HepG2 (cell line): ENCODE data around the gene SCAMP3. TPM values are rescaled to one million over a fixed set of nuclear protein-coding genes. Genes with fewer than 3 reads are reported as not detected.

ENCODE experiments used
- ERF ChIP-seq: IDR thresholded peaks from 2 replicates; pipeline ENCODE4 v1.6.1; 2018; ENCODE audit warnings: missing biosample characterization, missing genetic modification reagents
- ESRRA ChIP-seq: sonication (generic); formaldehyde crosslinking; IDR thresholded peaks from 2 replicates; pipeline ENCODE4 v1.5.1; 2020; ENCODE audit warnings: mild to moderate bottlenecking, low read depth, missing genetic modification reagents
- FOXA3 ChIP-seq: IDR thresholded peaks from 2 replicates; pipeline ENCODE4 v1.6.1; 2016; ENCODE audit warnings: missing genetic modification reagents, missing compliant biosample characterization
- GFI1 ChIP-seq: sonication (generic); formaldehyde crosslinking; IDR thresholded peaks from 2 replicates; pipeline ENCODE4 v1.5.0; 2020; ENCODE audit warnings: missing genetic modification reagents, mild to moderate bottlenecking, borderline replicate concordance
- HNF4A ChIP-seq: sonication (generic); formaldehyde crosslinking; IDR thresholded peaks from 2 replicates; pipeline ENCODE4 v1.4.0; 2020; ENCODE audit warnings: missing genetic modification reagents
- HNF4G ChIP-seq, 2 experiments: sonication (generic) in 1 of 2; formaldehyde crosslinking in 1 of 2; IDR thresholded peaks; 2 replicates each; pipeline versions ENCODE4 v1.4.0 to v1.6.1; 2011 to 2020; ENCODE audit warnings: borderline replicate concordance in 2 of 2, low read depth in 2 of 2, mild to moderate bottlenecking in 2 of 2, low read length in 1 of 2, missing genetic modification reagents in 1 of 2, moderate library complexity in 1 of 2
- ISL2 ChIP-seq: sonication (generic); formaldehyde crosslinking; IDR thresholded peaks from 2 replicates; pipeline ENCODE4 v1.5.0; 2020; ENCODE audit warnings: missing genetic modification reagents
- MED1 ChIP-seq: sonication (generic); formaldehyde crosslinking; IDR thresholded peaks from 2 replicates; pipeline ENCODE4 v1.4.0; 2020; ENCODE audit warnings: missing genetic modification reagents
- NCOA2 ChIP-seq: sonication (generic); formaldehyde crosslinking; IDR thresholded peaks from 2 replicates; pipeline ENCODE4 v1.8.0; 2022; ENCODE audit warnings: inconsistent platforms
- RFX1 ChIP-seq: fragments of 450-650 bp; IDR thresholded peaks from 2 replicates; pipeline ENCODE4 v1.6.1; 2017
- RXRA ChIP-seq: sonication (generic); formaldehyde crosslinking; IDR thresholded peaks from 2 replicates; pipeline ENCODE4 v1.5.1; 2020; ENCODE audit warnings: missing genetic modification reagents
- SALL2 ChIP-seq: sonication (generic); formaldehyde crosslinking; IDR thresholded peaks from 2 replicates; pipeline ENCODE4 v1.8.1; 2023; ENCODE audit warnings: mild to moderate bottlenecking, missing genetic modification reagents, inconsistent platforms
- TRIM24 ChIP-seq: sonication (generic); formaldehyde crosslinking; IDR thresholded peaks from 2 replicates; pipeline ENCODE4 v1.8.0; 2022; ENCODE audit warnings: mild to moderate bottlenecking, missing genetic modification reagents
- XRCC5 ChIP-seq: fragments of 200-400 bp; formaldehyde crosslinking; optimal IDR thresholded peaks from 2 replicates; pipeline ENCODE3; 2017; ENCODE audit warnings: mild to moderate bottlenecking, low read length
- ZBTB42 ChIP-seq: sonication (generic); formaldehyde crosslinking; IDR thresholded peaks from 2 replicates; pipeline ENCODE4 v1.5.0; 2020; ENCODE audit warnings: mild to moderate bottlenecking, missing genetic modification reagents
- ZFP90 ChIP-seq: sonication (generic); formaldehyde crosslinking; IDR thresholded peaks from 2 replicates; pipeline ENCODE4 v1.8.0; 2022; ENCODE audit warnings: missing genetic modification reagents, mild to moderate bottlenecking, inconsistent platforms, borderline replicate concordance
- ZNF33A ChIP-seq: sonication (generic); formaldehyde crosslinking; IDR thresholded peaks from 2 replicates; pipeline ENCODE4 v1.5.1; 2020; ENCODE audit warnings: missing genetic modification reagents, mild to moderate bottlenecking, moderate library complexity, borderline replicate concordance
- ZNF343 ChIP-seq: sonication (generic); formaldehyde crosslinking; IDR thresholded peaks from 2 replicates; pipeline ENCODE4 v1.4.0; 2020; ENCODE audit warnings: mild to moderate bottlenecking, missing genetic modification reagents
- ZNF546 ChIP-seq: sonication (generic); formaldehyde crosslinking; conservative IDR thresholded peaks from 2 replicates; pipeline ENCODE4 v1.8.1; 2023; ENCODE audit warnings: mild to moderate bottlenecking, missing genetic modification reagents
- ZNF616 ChIP-seq: sonication (generic); formaldehyde crosslinking; IDR thresholded peaks from 2 replicates; pipeline ENCODE4 v1.5.0; 2020; ENCODE audit warnings: low read depth, mild to moderate bottlenecking, missing genetic modification reagents
- ZNF619 ChIP-seq: sonication (generic); formaldehyde crosslinking; IDR thresholded peaks from 2 replicates; pipeline ENCODE4 v1.4.0; 2020; ENCODE audit warnings: mild to moderate bottlenecking, missing genetic modification reagents
- ZSCAN29 ChIP-seq: sonication (generic); formaldehyde crosslinking; conservative IDR thresholded peaks from 2 replicates; pipeline ENCODE4 v1.4.0; 2020; ENCODE audit warnings: mild to moderate bottlenecking, missing genetic modification reagents
- polyA plus RNA-seq, 8 experiments: library from polyadenylated mRNA; depleted of rRNA in 3 of 8; stranded (reverse) in 7 of 8; unstranded in 1 of 8; fragments of >200 nt; fragmentation: Illumina TruSeq in 4 of 8; extraction: Trizol in 4 of 8; gene quantifications; 2 replicates each; pipeline versions ENCODE4 v1.2.1 to v1.2.3, GENCODE V29; 2011 to 2016; ENCODE audit warnings: low read depth in 4 of 8, missing spikeins in 1 of 8, mixed read lengths in 1 of 8; ENCODE audit not compliant: insufficient read depth in 1 of 8
- total RNA-seq, 5 experiments: library from RNA; depleted of rRNA; stranded (reverse); fragments of >200 nt; fragmentation: Illumina TruSeq; extraction: Trizol; gene quantifications; 2 replicates each; pipeline ENCODE4 v1.2.3, GENCODE V29; 2016; ENCODE audit warnings: low read depth in 1 of 5
- TF ChIP-seq, protein P1 (sequence below): sonication (generic); formaldehyde crosslinking; IDR thresholded peaks from 2 replicates; pipeline ENCODE4 v1.5.0; 2020; ENCODE audit warnings: mild to moderate bottlenecking, missing genetic modification reagents, borderline replicate concordance
- TF ChIP-seq, protein P2 (sequence below): IDR thresholded peaks from 2 replicates; pipeline ENCODE4 v1.6.1; 2012; ENCODE audit warnings: inconsistent platforms
- TF ChIP-seq, protein P3 (sequence below): sonication (generic); formaldehyde crosslinking; IDR thresholded peaks from 2 replicates; pipeline ENCODE4 v1.8.0; 2023; ENCODE audit warnings: mild to moderate bottlenecking, missing genetic modification reagents
- TF ChIP-seq, protein P4 (sequence below): sonication (generic); formaldehyde crosslinking; conservative IDR thresholded peaks from 2 replicates; pipeline ENCODE4 v1.8.0; 2022; ENCODE audit warnings: mild to moderate bottlenecking, moderate library complexity, missing genetic modification reagents

Gene SCAMP3
- total and polyA plus RNA-seq, 2 of the 13 experiments (the other 11 are each of a cell fraction or from before 2014, with no cell fraction given) = 46.8 to 83.3 TPM

DNA sequence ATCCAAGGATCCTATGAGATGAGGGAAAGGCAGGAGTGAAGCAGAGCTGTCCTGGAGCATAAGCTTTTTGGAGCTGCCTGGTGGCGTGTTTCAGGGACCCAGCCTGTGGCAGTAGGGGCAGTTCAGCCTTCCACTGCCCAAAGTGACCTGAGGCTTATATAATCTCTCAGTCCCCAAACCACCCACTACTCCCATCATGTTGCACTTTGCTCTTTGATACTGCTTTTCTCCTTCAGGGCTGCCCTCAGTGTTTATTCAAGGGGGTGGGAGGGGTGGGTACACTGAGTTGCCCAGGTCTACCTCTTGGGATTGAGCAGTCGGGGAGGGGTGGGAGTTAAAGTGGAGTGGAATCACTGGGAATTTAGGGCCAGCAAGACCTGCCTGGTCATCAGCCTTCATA is 24.4 kb upstream of the SCAMP3 start (continued):
- TF ChIP-seq, protein P1, sequence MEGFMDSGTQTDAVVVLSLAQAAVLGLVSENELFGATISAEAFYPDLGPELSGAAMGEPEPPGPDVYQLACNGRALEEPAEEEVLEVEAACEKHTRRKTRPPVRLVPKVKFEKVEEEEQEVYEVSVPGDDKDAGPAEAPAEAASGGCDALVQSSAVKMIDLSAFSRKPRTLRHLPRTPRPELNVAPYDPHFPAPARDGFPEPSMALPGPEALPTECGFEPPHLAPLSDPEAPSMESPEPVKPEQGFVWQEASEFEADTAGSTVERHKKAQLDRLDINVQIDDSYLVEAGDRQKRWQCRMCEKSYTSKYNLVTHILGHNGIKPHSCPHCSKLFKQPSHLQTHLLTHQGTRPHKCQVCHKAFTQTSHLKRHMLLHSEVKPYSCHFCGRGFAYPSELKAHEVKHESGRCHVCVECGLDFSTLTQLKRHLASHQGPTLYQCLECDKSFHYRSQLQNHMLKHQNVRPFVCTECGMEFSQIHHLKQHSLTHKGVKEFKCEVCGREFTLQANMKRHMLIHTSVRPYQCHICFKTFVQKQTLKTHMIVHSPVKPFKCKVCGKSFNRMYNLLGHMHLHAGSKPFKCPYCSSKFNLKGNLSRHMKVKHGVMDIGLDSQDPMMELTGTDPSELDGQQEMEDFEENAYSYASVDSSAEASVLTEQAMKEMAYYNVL (CRISPR knock-in tag) = no peak
- TF ChIP-seq ZFP90 (CRISPR knock-in tag) (no peak), RFX1 (no peak), ESRRA (CRISPR knock-in tag) (peak; percentile 42; the same call in 1 of the 2 replicates), RXRA (peak; percentile 24; the same call in 1 of the 2 replicates), GFI1 (no peak), HNF4G (IDR thresholded peaks at IDR 0.05; ENCODE audit: borderline replicate concordance, low read depth, low read length) (peak; percentile 79), HNF4G (CRISPR knock-in tag; IDR thresholded peaks at IDR 0.05; ENCODE audit: borderline replicate concordance, low read depth) (no peak), HNF4A (CRISPR knock-in tag) (peak; percentile 87), ZNF33A (no peak), ZNF616 (no peak), ERF (0 out of 2 replicates have a peak, but pooled peaks have one; percentile 14), ZNF619 (no peak), ZBTB42 (CRISPR knock-in tag) (no peak), NCOA2 (CRISPR knock-in tag) (peak; percentile 17; the same call in 1 of the 2 replicates), MED1 (CRISPR knock-in tag) (peak; percentile 41; the same call in 1 of the 2 replicates), TRIM24 (CRISPR knock-in tag) (no peak), ZSCAN29 (CRISPR knock-in tag) (no peak), ISL2 (no peak), SALL2 (no peak), ZNF343 (CRISPR knock-in tag) (no peak), XRCC5 (peak; percentile 22), FOXA3 (peak; percentile 49), ZNF546 (CRISPR knock-in tag) (0 out of 2 replicates have a peak, but pooled peaks have one; percentile 2)
- TF ChIP-seq, protein P2, sequence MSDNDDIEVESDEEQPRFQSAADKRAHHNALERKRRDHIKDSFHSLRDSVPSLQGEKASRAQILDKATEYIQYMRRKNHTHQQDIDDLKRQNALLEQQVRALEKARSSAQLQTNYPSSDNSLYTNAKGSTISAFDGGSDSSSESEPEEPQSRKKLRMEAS = 0 out of 2 replicates have a peak, but pooled peaks have one; percentile 10
- TF ChIP-seq, protein P3, sequence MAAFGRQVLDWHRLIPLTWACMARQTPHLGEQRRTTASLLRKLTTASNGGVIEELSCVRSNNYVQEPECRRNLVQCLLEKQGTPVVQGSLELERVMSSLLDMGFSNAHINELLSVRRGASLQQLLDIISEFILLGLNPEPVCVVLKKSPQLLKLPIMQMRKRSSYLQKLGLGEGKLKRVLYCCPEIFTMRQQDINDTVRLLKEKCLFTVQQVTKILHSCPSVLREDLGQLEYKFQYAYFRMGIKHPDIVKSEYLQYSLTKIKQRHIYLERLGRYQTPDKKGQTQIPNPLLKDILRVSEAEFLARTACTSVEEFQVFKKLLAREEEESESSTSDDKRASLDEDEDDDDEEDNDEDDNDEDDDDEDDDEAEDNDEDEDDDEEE (CRISPR knock-in tag) = no peak
- TF ChIP-seq, protein P4, sequence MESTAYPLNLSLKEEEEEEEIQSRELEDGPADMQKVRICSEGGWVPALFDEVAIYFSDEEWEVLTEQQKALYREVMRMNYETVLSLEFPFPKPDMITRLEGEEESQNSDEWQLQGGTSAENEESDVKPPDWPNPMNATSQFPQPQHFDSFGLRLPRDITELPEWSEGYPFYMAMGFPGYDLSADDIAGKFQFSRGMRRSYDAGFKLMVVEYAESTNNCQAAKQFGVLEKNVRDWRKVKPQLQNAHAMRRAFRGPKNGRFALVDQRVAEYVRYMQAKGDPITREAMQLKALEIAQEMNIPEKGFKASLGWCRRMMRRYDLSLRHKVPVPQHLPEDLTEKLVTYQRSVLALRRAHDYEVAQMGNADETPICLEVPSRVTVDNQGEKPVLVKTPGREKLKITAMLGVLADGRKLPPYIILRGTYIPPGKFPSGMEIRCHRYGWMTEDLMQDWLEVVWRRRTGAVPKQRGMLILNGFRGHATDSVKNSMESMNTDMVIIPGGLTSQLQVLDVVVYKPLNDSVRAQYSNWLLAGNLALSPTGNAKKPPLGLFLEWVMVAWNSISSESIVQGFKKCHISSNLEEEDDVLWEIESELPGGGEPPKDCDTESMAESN (CRISPR knock-in tag) = no peak
